ENCODE measurements around the gene WHRN.

The WHRN gene

GRCh38 chr9:114414346-114414745 is 90.9 kb downstream of the WHRN start:
- DNase-seq = no peak

DNA sequence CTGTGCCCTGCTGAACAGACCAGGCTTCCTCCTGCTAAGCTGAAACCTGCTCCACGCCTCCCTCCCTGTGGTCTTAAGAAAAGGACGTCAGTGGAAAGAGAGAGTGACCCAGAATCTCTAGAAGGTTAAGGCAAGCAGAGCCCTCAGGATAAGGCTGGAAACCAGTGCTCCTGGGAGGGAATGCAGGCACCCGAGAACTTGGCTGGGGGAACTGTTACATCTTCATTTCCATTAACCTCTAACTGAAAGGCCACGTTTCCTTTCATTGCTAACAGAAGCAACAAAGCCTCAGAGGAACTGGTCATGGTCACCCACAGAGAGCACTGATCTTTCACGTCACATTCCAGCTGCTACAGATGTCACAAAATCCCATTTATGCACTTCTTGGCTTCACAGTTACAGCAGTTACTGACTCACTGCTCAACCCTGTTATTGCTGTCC is 91.4 kb downstream of the WHRN start:
- no peak for DNase-seq

DNA sequence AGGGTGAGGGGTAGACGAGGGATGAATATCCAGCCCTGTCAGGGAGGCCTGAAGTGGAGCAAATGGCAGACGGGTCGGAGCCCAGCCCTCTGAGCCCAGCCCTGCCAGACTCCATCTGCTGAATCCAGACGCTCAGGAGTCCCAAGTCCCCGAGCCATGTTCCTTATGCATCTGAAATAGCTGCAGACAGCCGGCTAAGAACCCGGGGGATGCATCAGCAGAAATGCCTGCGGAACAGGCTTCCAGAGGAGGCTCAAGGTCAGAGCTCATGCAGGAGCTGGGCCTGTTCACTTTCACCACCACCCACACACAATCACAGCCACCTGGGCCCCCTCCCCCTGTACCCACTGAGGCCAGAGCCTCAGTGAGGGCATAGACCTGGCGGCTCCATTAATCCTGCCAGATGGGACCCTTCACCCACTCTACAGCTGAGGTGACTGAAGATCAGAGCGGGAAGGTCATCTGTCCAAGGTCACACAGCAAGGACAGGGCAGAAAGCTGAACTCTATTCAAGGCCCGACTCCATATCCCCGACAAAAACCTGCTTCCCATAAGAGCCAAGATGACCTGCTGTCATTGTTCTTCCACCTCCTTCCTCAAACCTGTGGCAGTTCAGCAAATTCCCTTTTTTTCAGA is 93.1 kb downstream of the WHRN start:
- DNase-seq = no peak

- DNase-seq = no peak
These were observed 93.8 kb downstream of the WHRN start for GRCh38 chr9:114411452-114411851.

DNA sequence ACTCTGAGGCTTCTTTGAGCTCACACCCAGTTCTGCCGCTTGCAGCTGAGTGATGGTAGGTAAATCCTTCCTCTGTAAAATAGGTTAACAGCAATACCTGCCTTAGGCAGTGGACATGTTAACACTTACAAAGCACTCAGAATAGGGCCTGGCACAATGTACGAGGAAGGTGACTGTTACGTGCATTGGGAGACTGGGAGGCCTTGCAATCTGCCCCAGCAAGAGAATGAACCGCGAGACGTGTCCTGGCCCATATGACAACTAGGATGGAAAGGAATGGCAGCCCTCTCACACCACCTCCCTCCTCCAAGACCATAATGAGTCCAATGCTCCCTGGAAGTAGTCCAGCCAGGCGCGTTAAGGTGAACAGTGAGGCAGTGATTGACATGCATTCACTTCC is 94.4 kb downstream of the WHRN start:
- DNase-seq = no peak

GRCh38 chr9:114409842-114410241 is 95.4 kb downstream of the WHRN start:
- DNase-seq = no peak

DNA sequence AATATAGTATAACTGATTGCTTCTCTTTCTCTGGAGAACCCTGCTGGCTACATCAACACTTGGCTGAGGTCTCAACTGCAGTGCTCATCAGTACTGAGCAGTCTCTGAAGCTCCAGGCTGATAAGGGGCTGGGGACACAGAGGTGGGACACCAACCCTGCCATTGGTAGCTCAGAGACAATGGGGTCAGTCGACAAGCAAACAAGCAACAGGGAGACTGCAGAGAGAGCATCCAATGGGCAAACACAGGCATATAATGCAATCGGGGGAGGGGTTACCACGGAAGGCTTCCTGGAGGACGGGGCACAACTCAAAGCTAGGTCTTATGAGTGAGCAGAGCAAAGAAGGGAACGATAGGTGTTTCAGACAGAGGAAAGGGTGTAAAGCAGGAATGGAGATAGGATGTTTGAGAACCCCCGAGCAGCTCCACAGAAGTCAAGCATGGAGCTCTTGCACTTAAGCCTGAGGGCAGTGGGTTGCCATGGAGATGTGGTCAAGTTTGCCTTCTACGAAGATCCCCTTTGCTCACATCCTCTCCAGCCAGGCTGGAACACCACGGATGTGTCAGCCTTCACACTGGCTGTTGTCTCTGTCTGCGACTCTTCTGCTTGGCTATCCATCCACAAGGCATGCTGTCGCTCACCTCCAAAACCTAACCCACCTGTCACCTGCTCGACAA is 96.0 kb downstream of the WHRN start:
- DNase-seq = no peak

DNA sequence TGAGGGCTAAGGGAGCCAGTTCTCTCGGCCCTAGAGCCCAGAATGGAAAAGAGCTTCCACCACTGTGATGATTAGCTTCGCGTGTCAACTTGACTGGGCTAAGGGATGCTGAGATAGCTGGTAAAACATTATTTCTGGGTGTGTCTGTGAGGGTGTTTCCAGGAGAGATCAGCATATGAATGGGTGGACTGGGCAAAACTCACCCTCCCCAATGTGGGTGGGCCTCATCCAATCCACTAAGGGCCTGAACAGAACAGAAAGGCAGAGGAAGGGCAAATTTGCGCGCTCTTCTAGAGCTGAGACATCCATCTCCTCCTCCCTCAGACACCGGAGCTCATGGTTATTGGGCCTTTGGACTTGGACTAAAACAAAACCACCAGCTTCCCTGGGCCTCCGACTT is 96.6 kb downstream of the WHRN start:
- no peak for DNase-seq

DNA sequence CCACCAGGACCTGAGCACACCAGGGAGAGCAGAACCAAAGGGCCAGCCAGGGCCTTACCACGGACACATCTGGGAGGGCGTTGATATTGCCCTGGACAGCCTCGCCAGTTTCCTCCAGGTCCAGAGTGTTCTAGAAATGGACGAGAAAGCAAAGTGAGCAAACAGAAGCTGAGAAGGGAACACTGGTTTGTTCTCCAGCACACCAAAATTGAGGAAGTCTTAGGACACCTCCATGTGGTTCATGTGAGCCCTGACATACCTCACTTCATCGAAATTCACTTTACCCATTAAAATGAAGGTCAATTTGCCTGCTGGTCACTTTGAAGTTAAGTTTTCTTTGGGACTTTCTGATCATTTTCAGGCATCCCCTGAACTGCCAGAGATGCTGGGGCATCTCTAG is 97.4 kb downstream of the WHRN start:
- DNase-seq = no peak

- no peak for DNase-seq
These were observed 98.8 kb downstream of the WHRN start for GRCh38 chr9:114406441-114406840.

- peak; percentile 75 for DNase-seq
These were observed 99.8 kb downstream of the WHRN start for GRCh38 chr9:114405294-114406034.

- DNase-seq = no peak
These were observed 100.7 kb downstream of the WHRN start for GRCh38 chr9:114404531-114404930.

- DNase-seq = no peak
These were observed 102.0 kb downstream of the WHRN start for GRCh38 chr9:114403153-114403756.

GRCh38 chr9:114401344-114401743 is 103.9 kb downstream of the WHRN start:
- no peak for DNase-seq

- DNase-seq = no peak
These were observed 104.5 kb downstream of the WHRN start for GRCh38 chr9:114400772-114401171.

GRCh38 chr9:114400219-114400618 is 105.1 kb downstream of the WHRN start:
- no peak for DNase-seq

DNA sequence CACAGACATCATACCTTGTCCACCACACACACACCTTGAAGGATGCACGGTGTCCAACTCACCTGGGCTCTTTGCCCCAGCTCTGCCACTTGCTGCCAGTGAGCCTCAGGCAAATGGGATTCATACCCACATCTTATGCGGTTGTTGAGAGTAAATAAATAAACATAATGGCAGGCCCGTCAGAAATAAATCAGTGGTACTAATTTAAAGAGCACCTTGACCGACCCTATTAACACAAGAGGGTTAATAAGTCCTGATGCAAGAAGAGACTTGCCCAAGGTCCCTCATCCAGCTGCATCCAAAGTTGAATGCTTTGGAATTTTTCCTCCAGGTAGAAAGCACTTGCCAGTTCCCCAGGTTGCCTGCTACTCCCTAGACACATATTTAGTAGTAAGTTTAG is 105.9 kb downstream of the WHRN start:
- DNase-seq = no peak

DNA sequence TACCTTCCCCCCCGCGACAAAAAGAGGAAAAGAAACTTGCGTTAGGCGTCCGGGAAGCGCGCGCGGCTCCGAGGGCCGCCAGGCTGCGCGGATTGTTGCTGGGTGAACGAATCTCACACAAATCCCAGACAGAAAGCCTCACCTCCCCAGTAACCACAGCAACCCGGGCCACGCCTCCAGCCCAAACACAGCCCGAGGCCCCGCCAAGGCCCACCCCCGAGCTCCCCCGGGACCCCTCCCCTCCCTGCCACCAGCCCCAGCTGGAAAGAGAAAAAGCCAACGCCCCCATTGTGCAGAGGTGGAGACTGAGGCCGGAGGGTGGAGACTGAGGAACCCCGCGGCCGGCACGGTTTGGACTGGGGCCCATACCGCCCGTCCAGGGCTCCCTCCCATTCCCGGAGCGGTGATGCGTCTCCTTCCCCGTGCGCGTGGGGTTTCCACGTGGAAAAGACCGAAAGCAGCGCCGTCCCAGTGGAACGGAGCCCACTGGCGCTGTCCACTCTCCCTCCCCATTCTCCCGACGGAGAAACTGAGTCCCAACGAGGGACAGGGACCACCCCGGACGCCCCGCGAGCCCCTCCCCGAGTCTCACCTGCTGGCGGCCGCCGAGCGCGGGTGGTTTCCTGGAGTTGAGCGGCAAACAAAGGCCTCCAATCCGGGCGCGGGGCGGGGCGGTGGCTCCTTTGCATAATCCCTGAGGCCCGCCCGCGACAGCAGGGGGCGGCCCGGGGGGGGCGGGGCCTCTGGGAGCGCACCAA is 107.2 kb downstream of the WHRN start:
- DNase-seq = peak; percentile 92

DNA sequence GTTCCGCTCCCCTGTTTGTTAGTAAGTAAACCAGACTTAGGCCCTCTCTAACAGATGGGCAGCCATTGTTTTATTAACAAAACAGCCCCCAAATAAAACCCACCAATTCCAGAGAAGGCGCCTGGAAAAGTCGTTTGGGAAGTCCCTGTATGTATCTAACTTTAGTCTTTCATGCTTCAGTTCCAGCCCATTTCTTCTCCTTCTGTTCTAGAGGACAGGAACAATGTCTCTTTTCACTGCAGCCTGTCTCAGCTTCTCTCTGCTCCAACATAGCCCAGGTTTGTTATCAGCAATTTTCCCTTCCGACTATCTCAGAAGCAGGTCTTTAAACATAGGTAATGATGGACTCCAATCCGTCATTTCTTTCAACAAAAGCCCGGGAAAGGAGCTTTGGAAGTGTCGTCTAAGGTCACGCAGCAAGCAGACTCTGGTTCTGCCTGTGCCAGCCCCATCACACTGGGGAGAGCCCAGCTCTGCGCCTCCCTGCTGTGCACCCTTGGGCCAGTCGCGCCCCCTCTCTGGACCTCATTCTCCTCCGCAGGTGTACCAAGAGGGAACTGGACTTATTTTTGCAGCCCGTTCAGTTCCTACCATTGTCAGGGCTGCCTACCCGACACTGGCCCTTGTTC is 107.9 kb downstream of the WHRN start:
- no peak for DNase-seq

- no peak for DNase-seq
These were observed 108.6 kb downstream of the WHRN start for GRCh38 chr9:114396558-114397218.

DNA sequence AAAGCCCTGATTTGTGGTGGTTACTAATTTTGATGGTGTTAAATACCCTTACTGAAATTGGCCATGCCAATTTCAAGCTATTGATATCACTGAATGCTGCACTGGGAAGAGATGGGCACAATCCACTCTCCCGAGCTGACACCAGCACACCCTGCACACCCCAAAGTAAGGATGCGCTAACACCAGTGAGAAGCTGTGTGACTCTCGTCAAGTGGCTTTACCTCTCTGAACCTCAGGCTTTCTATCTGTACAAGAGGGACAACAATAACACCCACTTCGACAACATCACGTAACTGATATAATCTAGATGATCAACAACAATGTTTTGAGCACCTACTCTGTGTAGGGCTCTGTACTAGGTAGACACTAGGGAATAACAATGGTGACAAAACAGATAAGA is 109.5 kb downstream of the WHRN start:
- no peak for DNase-seq

GRCh38 chr9:114395334-114395617 is 110.0 kb downstream of the WHRN start:
- no peak for DNase-seq

All from central memory CD4-positive, alpha-beta T cell (primary cell).